MM.1S (cell line): ENCODE results near the gene ANKRD44.

Source experiments
- CTCF ChIP-seq: fragments of 300-600 bp; sonication (generic); IDR thresholded peaks from 2 replicates; pipeline ENCODE4 v1.5.1; 2016; ENCODE audit warnings: antibody characterized with exemption, low read length, mixed read lengths
- EZH2 ChIP-seq: fragments of 300-600 bp; sonication (generic); optimal IDR thresholded peaks from 2 replicates; pipeline ENCODE3; 2017; ENCODE audit warnings: low read depth, mild to moderate bottlenecking, antibody characterized with exemption, low read length, mixed read lengths

- TF ChIP-seq CTCF (no peak), EZH2 (no peak)
These were observed 113.9 kb downstream of the ANKRD44 start for GRCh38 chr2:197196541-197197180.
